COLO829 (cell line): ENCODE data around the gene PARVB.

Experiments
- DNase-seq: peaks from one replicate; pipeline ENCODE4 v3.0.0; 2012; ENCODE audit warnings: low spot score

Gene PARVB, protein sequence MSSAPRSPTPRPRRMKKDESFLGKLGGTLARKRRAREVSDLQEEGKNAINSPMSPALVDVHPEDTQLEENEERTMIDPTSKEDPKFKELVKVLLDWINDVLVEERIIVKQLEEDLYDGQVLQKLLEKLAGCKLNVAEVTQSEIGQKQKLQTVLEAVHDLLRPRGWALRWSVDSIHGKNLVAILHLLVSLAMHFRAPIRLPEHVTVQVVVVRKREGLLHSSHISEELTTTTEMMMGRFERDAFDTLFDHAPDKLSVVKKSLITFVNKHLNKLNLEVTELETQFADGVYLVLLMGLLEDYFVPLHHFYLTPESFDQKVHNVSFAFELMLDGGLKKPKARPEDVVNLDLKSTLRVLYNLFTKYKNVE

DNA sequence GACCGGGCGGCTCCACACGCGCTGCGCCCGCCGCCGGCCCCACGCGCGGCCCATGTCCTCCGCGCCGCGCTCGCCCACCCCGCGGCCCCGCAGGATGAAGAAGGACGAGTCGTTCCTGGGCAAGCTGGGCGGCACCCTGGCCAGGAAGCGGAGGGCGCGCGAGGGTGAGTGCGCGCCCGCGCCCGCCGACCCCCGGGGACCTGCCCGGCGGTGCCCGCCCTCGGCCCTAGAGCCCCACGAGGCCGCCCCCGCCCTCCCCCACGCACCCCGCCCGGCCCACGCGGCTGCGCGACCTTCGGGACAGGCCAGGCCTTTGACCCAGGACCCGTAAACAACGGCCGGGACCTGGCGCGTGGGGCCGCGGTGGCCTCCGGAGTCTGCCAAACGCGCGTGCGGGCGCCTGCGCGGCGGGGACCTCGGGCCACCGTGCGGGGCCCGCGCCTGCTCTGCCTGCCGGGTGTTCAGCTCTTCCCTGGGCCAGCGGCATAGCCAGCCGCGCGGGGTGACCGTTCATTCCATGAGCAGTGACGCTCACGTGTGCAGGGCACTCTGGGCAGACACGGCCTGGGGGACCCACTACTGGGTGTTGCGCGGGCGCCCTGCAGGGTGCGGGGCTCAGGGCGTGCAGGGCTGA lies at the start of gene PARVB:
TSS of gene PARVB (plus strand) at position 15 of the 634 bp plus-strand sequence. CDS start at position 53, 38 bp downstream.
- DNase-seq, result no peak

DNA sequence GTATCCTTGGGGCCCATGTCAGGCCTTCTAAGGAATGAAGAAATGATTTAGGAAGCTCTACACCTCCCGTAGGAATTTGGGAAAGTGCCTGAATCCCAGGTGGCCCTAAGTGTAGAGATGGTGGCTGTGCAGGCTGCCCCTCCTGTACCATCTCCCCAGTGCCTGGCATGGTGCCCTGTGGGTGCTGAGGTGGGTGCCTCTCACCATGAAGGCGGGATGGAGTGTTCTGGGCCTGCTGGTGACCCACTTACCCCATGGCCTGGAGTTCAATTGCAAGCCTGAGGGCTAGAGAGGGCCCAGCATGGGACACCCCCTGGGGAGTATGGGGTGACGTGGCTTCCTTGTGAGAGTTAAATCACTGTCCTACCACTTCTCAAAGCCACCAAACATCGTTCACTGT lies 49.1 kb upstream of the PARVB start:
- no peak for DNase-seq

DNA sequence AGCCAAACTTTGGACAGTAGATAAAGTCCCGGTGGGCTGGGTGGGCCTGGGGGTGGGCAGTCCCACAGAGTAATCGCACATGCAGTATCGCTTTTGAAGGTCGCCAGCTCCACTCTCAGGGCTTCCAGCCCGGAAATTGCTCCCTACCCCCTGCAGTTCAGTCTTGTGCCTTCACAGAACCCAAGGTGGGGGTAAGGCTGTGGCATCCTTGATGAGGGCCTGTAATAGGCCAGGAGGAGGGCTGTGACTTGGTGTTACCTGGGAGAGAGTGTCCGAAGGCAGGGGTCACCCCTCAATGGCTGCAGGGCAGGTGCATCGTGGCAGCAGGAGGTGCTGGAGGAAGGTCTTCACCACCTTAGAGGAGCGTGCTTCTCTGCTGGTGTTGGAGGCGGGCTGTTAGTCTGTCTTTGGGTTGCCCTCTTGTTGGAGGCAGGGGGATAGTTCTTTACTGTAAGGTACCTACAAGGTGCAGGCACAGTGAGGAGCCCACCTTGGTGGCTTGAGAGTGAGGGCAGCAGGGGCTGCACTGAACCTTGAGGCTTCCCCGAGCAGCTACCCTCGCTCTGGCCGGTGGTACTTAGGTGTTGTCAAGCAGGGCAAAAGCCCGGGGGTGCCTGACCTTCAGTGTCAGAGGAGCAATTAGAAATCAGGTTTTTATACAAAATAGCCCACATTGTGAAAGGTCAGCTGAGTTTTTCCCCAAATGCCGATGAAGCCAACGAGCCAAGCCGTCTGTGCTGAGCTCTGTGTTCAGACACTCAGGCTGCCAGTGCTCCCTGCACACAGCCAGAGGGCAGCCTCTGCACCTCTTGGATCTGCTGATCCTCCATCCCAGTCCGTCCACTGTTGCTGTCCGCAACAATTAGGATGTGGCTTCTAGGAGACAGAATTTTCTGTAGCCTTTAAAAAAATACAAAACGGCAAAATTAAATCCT lies 47.0 kb upstream of the PARVB start:
- DNase-seq, result no peak

DNA sequence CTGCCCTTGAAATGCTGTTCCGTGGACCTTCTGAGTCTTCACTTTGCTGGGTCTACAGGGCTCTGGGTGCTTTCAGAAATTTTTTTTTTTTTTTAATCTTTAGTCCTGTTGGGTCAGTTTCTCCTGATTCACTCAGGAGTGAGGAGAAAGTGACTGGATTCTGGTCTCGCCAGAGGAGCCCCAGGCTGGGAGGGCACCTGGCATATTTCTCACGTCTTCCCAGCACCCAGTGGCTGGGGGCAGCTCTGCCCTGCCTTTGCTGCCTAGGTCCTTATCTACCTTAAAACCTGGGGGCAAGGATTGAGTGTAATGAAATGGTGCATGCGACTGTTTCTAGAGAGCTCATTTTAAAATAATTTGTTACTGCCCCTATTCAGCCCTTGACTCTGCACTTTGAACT lies 45.5 kb upstream of the PARVB start:
- DNase-seq, result no peak

DNA sequence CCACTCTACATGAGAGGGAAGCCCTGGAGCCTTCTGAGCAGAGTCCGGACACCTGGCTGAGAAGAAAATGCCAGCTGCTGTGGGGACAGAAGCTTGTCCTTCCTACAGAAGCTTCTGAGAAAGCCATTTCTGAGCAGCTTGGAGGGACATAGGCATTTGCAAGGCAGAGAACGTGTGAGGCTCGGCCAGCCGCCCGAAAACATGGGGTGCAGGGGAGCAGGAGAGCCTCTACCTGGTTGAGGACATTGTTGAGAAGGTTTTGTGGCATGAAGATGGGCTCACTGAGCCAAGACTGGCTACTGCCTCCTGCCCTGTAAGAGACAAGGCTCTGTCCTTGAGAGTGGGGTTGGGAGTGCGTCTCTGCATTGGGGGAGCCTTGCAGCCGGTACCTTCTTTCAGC lies 43.5 kb upstream of the PARVB start:
- DNase-seq, result no peak

DNA sequence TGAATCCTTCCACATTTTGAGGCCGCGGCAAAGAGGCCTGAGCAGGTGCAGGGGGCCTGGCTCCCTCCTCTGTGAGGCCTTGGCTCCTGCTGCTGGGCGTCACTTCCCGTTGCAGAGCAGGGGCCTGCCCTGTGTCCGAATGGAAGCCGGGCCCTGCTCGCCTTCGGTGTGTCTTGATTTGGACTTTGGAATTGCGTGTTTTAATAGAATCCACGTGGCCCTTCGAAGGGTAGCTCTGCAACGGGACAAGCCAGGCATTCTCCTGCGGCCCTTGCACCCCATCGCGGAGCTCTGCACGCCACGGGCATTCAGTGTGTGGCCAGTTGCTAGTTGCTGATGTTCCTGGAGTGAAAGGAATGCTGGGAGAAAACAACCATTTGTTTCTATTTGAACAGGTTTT lies 43.1 kb upstream of the PARVB start:
- DNase-seq, result no peak

DNA sequence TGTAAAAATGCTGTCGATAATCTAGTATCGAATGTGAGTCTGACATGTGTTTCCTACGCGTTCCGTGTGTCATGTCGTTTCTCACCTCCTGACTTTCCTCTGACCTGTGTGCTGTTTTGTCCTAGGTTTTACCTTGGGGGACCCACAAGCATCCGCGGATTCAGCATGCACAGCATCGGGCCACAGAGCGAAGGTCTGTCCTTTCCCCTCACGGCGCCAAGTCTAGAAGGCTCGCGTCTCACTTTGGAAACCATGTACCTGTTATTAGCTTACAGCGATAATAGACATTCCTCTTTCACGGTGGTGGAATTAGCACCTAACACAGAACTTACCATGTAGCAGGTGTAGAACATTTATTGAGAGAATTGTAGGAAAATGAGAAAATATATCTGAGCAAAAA lies 40.3 kb upstream of the PARVB start:
- no peak for DNase-seq

DNA sequence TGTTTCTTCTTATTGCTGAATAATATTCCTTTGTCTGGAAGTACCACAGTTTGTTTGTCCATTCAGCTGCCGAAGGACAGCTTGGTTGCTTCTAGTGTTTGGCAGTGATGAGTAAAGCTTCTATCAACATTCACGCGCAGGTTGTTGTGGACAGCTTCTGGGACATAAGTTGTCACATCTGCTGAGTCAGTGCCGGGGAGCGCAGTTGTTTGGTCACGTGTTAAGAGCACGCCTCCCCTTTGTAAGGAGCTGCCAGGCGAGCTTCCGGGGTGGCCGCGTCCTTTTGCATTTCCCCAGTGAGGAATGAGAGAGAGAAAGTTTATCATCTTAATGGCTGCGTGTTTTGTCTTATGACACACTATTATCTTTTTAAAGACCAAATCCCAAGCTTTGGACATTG lies 38.6 kb upstream of the PARVB start:
- DNase-seq, result no peak

DNA sequence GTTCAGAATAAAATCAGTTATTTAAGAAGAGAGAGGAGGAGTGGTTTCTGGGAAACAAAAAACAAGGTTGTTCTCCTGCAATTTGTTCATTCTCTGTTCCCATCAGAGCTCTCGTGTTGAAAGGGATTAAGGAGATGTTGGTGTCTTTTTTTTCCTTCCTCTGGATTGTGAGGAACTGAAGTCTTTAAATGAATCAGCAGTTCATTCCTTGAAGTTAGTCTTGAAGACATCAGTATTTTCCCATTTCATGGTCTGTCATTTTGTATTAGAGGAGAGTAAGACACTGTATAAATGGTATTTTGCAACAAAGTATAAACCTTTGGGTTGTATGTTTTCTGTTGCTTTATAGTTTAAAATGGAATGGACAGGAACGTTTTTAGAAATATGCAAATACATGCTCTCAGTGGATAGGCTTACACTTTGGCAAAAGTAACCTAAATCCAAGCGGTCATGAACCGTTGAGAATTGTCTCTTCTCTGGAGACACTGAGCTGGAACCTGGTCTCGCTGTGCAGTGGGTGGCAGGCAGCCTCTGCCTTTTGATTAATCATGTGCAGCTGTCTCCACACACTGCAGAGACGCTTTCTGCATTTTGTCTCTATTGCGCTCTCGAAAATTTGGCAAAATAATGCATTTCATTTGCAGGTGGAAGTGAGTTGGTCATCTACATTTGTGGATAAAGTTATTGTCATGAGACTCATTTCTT lies 35.8 kb upstream of the PARVB start:
- no peak for DNase-seq

DNA sequence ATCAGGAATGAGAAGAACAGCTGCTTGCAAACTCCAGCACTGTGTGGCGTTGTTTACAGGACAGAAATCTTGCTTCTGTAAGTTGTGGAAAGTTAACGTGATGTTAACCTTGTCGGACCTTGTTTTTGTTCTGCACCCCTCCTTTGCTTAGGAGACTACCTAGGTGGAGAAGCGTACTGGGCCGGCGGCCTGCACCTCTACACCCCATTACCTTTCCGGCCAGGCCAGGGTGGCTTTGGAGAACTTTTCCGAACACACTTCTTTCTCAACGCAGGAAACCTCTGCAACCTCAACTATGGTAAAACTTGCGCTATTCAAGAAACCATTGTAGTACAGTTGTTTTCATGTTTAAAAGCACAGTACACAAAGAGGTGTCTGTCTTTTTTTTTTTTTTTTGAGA lies 35.1 kb upstream of the PARVB start:
- DNase-seq, result no peak

DNA sequence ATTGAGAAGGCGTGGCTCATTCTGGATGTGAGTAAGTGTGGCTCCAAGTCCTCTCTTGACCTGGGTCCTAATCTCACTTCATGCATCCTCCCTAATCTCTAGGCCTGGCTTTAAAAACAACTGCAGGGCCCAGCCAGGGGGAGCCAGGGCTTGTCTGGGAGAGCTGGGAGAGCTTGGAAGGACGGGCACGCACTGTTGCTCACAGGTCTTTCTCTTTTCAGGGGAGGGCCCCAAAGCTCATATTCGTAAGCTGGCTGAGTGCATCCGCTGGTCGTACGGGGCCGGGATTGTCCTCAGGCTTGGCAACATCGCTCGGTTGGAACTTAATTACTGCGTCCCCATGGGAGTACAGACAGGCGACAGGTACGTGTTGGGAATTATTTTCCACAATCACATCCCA lies 34.1 kb upstream of the PARVB start:
- no peak for DNase-seq

DNA sequence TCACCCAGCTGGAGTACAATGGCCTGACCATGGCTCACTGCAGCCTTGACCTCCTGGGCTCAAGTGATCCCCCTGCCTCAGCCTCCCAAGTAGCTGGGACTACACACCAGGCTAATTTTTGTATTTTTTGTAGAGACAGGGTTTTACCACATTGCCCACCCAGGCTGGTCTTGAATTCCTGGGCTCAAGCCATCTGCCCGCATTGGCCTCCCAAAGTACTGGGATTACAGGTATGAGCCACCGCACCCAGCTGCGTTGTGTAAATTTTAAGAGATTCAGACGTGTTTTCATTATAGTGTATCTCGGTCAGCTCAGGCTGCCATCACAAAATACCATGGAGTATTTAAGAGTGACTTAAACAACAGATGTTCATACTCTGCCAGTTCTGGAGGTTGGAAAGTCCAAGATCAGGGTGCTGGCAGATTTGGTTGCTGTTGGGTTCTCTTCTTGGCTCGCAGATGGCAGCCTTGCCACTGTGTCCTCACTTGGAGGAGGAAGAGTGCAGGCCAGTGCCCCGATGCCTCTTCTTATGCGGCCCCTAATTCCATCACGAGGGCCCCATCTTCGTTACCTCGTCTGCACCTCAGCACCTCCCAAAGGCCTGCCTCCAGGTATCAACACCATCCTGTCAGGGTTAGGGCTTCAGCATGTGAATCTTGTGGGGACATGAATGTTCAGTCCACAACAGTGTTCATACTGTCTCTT lies 32.6 kb upstream of the PARVB start:
- DNase-seq, result no peak

DNA sequence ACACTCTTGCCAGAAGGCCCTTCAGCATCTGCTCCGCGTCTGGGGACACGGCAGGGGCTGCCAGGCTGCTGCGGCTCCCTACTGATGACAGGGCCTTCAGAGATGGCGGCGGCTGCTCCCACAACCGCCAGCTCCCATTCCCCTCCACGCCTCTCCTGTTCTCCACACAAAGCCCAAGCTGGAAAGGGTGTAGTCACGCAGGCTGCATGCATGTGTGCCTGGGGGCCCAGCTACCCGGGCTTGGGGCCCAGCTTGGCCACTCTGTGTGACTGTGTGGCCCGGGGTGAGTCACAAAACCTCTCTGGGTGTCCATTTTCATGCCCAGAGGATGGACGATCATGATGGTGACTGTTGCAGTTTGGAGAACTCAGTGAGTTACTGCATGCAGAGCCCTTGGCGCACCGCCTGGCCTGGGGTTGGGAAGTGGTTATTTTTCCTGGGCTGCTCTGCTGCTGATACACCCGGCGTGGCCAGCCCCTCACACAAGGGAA lies 31.7 kb upstream of the PARVB start:
- no peak for DNase-seq

DNA sequence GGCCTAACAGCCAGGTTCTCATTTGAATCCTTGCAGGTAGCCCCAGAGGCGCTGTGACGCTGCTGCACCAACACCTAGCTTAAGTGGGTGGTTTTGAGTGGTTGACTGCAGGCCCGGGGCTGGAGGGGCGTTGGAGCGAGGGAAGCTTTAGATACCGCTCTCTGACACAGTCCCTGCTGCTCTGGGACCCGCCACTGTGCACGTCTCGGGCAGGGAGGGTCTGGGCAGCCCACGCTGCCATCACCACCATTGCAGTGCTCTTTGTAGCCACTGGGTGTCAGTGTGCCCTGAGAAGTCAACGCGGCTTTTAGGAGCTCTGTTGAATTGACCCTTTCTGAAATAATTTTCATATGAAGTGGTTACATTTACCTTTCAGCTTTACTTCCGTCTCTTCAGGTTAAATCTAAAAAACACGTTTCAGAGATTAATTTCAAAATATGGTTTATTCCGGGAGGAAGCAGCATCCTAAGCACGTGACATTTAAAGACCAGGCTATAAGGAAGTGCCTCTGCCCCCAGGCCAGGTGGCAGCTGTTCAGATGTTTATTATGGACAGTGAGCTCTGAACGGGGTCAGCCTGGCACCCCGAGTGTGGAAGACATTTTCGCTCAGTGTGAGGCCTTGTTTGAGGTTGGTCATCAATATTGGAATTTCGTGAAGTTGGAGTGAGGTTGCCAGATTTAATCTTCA lies 30.9 kb upstream of the PARVB start:
- peak; percentile 84 for DNase-seq

DNA sequence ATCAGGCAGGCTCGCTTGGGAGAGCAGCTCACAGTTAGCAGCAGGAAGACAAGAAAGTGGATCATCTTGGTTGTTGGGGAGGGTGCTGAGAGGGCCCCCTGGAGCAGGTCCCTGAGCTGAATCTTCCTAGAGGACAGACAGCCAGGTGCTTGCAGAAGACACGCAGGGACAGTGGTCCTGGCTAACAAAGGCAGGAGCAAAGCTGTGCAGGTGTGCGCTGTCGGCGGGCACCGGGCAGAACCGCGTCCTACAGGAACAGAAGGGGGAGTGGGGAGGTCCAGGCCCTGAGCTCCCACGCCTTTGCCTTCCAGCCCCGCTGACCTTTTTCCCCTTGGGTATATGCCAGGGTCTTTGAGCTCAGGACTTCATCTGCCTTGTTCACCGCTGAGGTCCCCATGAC lies 30.1 kb upstream of the PARVB start:
- no peak for DNase-seq

DNA sequence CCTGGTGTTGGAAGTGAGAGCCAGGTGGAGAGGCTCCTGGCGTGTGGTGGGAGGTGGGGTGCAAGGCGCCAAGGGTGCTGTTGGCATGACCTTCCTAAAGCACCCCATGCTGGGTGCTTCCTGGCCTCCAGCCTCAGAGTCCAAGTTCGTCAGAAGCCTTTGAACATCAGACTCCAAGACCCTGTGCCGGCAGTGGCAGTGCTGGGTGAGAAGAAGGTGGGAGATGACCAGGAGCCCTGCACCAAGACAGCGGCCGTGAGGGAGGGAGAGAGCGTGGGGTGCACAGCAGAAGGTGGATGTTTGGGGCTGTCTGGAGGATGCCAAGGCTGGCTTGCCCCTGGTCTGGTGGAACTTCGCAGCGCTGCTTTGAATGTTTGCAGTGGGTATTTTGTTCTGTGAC lies 29.7 kb upstream of the PARVB start:
- no peak for DNase-seq

DNA sequence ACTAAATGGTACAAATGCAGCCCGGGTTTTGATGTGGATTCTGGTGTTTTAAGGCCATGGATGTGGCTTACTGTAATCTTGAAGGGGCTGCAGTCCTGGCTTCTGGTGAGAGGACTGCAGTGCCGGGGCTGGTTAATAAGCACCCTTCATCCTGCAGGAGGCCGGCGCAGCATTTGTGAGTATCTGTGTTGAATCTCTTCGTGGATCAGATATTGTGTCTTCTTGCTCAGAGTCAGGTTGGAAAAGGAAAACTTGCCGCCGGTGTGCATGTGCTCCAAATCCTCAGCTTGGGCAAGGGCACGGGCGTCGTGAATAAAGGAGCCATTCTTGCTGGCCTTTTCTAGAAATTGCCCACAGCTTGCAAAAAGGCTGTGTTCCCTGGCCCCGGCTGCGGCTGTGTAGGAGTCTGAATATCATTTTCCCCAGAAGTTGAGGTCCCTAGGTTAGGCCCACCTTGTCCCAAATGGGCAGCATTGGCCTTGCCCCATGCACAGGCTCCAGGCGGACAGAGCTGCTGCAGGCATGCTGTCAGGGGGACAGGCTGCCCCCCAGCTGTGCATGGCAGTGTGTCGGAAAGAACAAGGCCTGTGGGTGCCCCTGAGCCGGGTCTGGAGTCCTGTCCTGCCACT lies 28.9 kb upstream of the PARVB start:
- no peak for DNase-seq

DNA sequence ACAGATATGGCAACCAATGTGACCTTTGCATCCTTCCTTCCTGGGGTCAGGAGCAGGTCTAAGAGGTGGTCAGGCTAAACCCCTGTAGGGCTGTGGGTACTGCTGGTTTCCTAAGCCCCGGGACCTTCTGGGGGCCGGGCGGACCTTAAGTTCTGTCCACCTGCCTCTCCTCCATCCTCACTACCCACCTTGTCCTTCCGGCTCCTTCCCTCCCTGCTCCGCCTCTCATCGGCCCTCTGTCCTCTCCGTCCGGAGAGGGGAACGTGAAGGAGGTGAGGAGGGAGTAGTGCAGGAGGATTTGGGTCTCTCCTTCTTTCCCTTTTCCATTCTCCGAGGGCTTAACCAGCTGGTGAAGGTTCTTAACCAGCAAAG lies 28.3 kb upstream of the PARVB start:
- DNase-seq, result no peak

DNA sequence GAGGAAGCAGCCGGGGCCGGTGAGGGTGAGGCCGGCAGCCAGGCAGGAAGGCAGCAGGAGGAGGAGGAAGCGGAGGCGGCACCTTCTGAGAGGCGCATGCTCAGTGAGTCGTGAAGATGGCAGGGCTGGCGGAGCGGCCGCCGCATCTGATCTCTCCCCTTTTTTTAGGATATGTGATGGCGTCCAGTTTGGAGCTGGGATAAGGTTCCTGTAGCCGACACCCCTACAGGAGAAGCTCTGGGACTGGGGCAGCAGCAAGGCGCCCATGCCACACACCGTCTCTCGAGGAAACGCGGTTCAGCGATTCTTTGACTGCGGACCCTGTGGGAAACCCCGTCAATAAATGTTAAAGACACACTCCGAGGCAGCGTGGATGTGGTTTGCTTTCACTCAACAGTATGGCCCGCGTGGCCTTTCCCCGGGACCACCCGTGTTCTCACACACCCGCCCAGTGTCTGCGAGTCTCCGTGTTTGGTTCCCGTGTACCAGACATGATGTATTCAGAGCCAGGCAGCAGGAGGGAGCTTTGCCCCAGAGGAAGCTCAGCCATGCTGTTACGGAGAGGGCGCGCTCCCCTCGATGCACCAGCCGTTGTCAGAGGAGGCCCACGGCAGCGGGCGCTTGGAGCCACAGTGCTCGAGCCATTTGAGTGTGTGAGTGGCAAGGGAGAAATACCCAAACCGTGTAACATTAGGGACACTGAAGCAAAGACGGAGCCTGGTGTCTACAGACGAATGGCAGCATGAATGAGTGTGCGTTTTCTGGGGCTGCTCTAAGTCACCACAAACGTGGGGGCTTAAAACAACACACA lies 27.7 kb upstream of the PARVB start:
- no peak for DNase-seq

DNA sequence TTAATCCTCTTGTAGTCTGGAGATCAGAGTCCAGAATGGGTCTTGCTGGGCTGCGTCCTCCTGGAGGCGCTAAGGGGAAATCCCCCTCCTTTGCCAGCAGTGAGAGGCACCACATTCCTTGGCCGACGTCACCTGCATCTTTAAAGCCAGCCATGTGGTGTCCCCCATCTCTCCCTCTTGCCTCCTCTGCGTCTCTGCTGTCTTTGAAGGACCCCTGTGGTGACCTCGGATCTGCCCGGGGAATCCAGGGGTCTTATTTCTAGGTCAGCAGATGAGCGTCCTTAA lies 27.2 kb upstream of the PARVB start:
- DNase-seq, result no peak
